Fibroblast of pulmonary artery (primary cell): Measurements from ENCODE around the gene SIX3.

Experiments
- DNase-seq: peaks from one replicate; pipeline ENCODE4 v3.0.0-alpha.2; 2010; ENCODE audit warnings: low read depth
- H3K4me3 ChIP-seq: replicated peaks from 2 replicates; pipeline ENCODE4 v1.5.1; 2011; ENCODE audit warnings: low read depth, mild to moderate bottlenecking, control low read depth, low read length, moderate library complexity
- CTCF ChIP-seq: IDR thresholded peaks from 2 replicates; pipeline ENCODE4 v1.5.1; 2011; ENCODE audit warnings: mild to moderate bottlenecking, control low read depth, low read length, inconsistent platforms; ENCODE audit errors: missing control alignments

Gene SIX3

GRCh38 chr2:44969936-44970335 is 28.4 kb downstream of the SIX3 start:
- DNase-seq: no peak
- no peak for TF ChIP-seq CTCF
- no peak overlapping the region for H3K4me3 ChIP-seq

DNA sequence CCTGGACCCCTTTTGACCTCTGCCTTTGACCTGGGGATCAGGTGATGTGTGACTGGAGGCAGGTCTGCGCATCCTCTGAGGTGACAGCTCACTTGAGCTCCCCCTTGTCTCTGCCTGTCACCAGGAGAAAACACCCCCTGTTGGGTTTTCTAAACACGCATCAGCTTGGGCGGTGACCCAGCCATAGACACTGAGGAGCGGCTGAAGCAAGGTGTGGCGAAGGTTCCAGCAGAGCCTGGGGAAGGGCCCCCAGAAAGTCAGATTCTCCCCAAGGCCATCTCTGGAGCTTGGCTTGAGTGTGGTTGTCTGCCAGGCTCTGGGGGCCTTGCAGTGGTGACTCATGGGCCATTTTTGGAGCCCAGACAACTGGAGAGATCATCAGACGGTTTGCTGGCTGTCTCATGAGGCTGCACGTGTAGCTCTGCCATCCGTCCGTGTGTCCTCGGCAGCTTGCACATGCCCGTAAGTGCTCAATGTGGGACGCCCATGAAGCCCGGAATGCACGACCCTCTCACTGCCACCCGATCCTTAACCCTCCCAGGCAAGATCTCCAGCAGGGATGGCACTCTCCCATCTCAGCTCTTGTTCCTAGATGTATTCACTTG is 29.4 kb downstream of the SIX3 start:
- TF ChIP-seq CTCF: no peak
- no peak for DNase-seq
- H3K4me3 ChIP-seq: no peak overlapping the region

DNA sequence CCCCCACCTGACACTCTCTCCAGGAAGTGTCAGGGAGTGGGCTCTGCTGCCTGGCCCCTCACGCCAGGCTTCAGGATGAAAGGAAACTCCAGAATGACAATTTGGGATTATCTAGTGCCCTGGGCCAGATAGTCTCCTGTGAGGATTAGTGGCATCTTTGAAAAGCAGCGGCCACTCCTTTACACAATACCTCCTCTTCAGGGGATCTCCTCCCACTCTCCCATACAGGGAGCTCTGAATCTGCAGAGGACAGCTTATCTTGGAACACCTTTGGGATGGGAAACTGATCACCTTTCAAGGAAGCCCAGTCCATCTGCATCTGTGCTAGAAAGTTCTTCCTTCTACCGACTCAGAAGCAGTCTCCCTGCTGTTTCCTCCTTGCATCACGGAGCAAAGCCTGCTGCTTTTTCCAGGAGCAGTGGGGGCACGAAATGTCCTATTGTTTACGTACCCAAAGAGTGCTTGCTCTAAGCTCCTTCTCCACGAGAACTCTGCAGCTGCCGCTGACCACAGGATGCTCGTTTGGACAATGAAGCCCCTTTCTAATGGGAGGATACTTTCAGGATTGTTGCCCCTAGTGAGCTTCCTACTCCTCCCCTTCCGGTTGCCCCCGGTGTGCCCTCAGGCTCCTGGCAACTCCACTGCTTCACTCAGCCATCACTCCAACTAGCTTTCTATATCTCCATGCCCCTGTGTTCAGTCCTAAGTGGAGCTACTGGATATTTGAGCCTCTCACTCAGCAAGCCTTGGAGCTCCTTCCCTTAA is 31.5 kb downstream of the SIX3 start:
- H3K4me3 ChIP-seq: no peak overlapping the region
- no peak for DNase-seq
- no peak for TF ChIP-seq CTCF

DNA sequence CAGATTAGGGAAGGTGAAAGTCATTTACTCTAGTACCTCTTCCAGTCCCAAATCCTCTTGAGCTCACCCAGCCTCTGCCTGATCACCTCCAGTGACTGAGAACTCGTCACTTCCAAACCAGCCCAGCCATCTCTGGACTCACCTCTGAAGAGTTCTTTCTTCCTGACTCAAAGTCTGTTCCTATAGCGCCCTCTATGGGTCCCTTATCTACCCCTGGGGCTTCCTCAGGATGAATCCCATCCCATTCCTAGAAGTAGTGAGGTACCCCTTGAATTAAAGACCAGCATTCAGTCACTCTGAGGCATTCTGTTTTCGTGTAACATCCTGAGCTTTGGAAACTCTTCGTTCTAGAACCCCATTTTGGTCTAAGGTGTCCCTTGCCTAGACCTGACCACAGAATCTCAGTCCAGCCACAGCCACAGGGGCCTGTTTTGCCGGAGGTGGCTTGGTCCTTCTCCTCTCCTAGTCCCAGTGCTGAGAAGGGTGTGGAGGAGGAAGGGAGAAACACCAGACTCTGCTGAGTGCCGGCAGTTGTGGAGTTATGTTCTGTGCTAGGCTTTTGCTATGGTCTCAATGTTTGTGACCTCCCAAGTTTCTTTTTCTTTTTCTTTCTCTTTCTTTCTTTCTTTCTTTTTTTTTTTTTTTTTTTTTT is 32.7 kb downstream of the SIX3 start:
- TF ChIP-seq CTCF: peak; percentile 59
- no peak overlapping the region for H3K4me3 ChIP-seq
- DNase-seq: peak; percentile 55

GRCh38 chr2:44975571-44976450 is 34.3 kb downstream of the SIX3 start:
- H3K4me3 ChIP-seq: no peak overlapping the region
- no peak for DNase-seq
- TF ChIP-seq CTCF: no peak

DNA sequence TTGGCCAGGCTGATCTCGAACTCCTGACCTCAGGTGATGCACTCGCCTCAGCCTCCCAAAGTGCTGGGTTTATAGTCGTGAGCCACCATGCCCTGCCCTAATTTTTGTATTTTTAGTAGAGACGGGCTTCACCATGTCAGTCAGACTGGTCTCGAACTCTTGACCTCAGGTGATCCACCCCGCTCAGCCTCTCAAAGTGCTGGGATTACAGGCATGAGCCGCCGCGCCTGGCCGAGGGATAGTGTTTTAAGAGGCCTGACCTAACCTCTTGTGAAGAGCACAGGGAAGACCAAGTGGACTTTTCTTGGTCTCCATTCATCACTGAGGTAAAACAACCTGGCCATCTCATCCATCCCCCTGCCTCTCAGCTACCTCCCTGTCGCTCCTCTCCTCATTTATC is 38.1 kb downstream of the SIX3 start:
- DNase-seq: no peak
- H3K4me3 ChIP-seq: no peak overlapping the region
- TF ChIP-seq CTCF: no peak
